Transverse colon (tissue), 4 donors: ENCODE measurements around the gene RHNO1.

ENCODE experiments used
- POLR2AphosphoS5 ChIP-seq, 3 donors: sonication (generic); formaldehyde crosslinking; IDR thresholded peaks; one replicate each; pipeline ENCODE4 v1.6.1; 2016; ENCODE audit warnings: antibody characterized with exemption in 3 of 3
- TF ChIP-seq, protein P1 (sequence below), 5 experiments: fragments of 200-600 bp in 3 of 5; fragments of 450-650 bp in 2 of 5; sonication (generic) in 3 of 5; IDR thresholded peaks; 1 replicate in 2 of 5; 2 replicates in 3 of 5; pipeline ENCODE4 v1.5.1; 2016 to 2017; ENCODE audit warnings: antibody characterized with exemption in 5 of 5, inconsistent platforms in 3 of 5, mild to moderate bottlenecking in 2 of 5, moderate library complexity in 1 of 5

DNA sequence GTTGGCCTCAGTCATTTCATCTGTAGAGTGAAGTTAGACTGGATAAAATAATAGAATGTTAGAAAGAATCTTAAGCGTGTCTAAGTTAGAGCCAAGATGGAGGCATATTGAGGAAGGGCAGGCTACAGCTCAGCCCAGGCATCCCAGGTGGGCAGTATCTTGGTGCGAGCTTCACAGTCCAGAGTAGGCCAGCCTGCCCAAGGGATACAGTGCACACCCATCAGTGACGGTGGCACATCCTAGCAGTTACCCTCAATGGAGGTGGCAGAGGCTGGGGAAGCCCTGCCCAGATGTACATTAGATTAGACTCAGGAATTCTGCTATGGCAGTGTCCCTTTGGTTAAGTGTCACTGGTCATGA lies 35.2 kb downstream of the RHNO1 start:
- TF ChIP-seq, protein P1, sequence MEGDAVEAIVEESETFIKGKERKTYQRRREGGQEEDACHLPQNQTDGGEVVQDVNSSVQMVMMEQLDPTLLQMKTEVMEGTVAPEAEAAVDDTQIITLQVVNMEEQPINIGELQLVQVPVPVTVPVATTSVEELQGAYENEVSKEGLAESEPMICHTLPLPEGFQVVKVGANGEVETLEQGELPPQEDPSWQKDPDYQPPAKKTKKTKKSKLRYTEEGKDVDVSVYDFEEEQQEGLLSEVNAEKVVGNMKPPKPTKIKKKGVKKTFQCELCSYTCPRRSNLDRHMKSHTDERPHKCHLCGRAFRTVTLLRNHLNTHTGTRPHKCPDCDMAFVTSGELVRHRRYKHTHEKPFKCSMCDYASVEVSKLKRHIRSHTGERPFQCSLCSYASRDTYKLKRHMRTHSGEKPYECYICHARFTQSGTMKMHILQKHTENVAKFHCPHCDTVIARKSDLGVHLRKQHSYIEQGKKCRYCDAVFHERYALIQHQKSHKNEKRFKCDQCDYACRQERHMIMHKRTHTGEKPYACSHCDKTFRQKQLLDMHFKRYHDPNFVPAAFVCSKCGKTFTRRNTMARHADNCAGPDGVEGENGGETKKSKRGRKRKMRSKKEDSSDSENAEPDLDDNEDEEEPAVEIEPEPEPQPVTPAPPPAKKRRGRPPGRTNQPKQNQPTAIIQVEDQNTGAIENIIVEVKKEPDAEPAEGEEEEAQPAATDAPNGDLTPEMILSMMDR (IDR thresholded peaks at IDR 0.05) = no peak
- TF ChIP-seq POLR2AphosphoS5 (IDR thresholded peaks at IDR 0.05) = no peak
